Left lung (tissue), 10 donors: Measurements from ENCODE around the gene GPC6. TPM values are rescaled to one million over a fixed set of nuclear protein-coding genes. Genes with fewer than 3 reads are reported as not detected.

ENCODE experiments used
- ATAC-seq: fragments of 200-7000 bp; cut with Tn5 transposase; one replicate; pipeline ENCODE4 v1.9.1; 2020; ENCODE audit warnings: moderate library complexity
- DNase-seq, 4 donors: peaks; one replicate each; pipeline ENCODE4 v3.0.0-alpha.2; 2013 to 2020
- H3K27ac ChIP-seq, 2 donors: fragments of 200-600 bp; sonication (generic) in 1 of 2; one replicate each; pipeline versions ENCODE4 v1.5.0 to v1.8.0; 2020 to 2021
- H3K27me3 ChIP-seq, 2 donors: fragments of 200-600 bp; sonication (generic) in 1 of 2; one replicate each; pipeline versions ENCODE4 v1.5.0 to v1.8.0; 2020 to 2021
- H3K36me3 ChIP-seq, 2 donors: fragments of 200-600 bp; sonication (generic) in 1 of 2; one replicate each; pipeline versions ENCODE4 v1.5.0 to v1.8.0; 2020 to 2021
- H3K4me1 ChIP-seq, 2 donors: fragments of 200-600 bp; one replicate each; pipeline ENCODE4 v1.8.0; 2021
- H3K4me3 ChIP-seq, 2 donors: fragments of 200-600 bp; sonication (generic) in 1 of 2; one replicate each; pipeline versions ENCODE4 v1.5.0 to v1.8.0; 2020 to 2021; ENCODE audit warnings: mild to moderate bottlenecking in 1 of 2
- H3K9me3 ChIP-seq, 2 donors: fragments of 200-600 bp; sonication (generic) in 1 of 2; one replicate each; pipeline versions ENCODE4 v1.5.0 to v1.8.0; 2020 to 2021
- CTCF ChIP-seq, 2 donors: fragments of 200-600 bp; sonication (generic) in 1 of 2; IDR thresholded peaks; one replicate each; pipeline versions ENCODE4 v1.5.0 to v1.8.0; 2021; ENCODE audit warnings: antibody characterized with exemption in 2 of 2
- intact Hi-C, 2 donors: fragments of 100-400 bp; cut with DNase I; formaldehyde crosslinking; loops; one replicate each; pipeline versions ENCODE4 v1.11.2 to v1.14.2; 2022
- polyA plus RNA-seq, 6 donors: library from polyadenylated mRNA; unstranded; fragments of 120-200 nt; gene quantifications; one replicate each; pipeline ENCODE4 v1.2.1, GENCODE V29; 2013; ENCODE audit not compliant: insufficient read length in 6 of 6
- total RNA-seq, 2 donors: library from RNA; stranded (reverse); fragmentation: NEBNext Ultra II Directional; extraction: Animal tissue kit (Norgen Biotek cat#: 25700); gene quantifications; one replicate each; pipeline ENCODE4 v1.2.1, GENCODE V29; 2021
- donor health status: DM: no; HTN: yes; CAD: no.
- donor health status: DM: no; HTN: no; CAD: no.

The GPC6 gene
- total and polyA plus RNA-seq, 8 donors, result 9.6 to 25.8 (median 21.1) TPM

GRCh38 chr13:93859716-93860115, 633.1 kb downstream of the GPC6 start:
- no peak overlapping the region for H3K27ac ChIP-seq
- intact Hi-C loops, result no loop called here
- no peak for TF ChIP-seq CTCF (IDR thresholded peaks at IDR 0.05)

GRCh38 chr13:93861818-93862217, 635.2 kb downstream of the GPC6 start:
- no peak for ATAC-seq
- no peak for TF ChIP-seq CTCF (IDR thresholded peaks at IDR 0.05)
- Histone ChIP-seq H3K27ac (no peak overlapping the region), H3K4me3 (no peak overlapping the region), H3K36me3 (no peaks in the 10 kb centered on the region), H3K9me3 (no peaks in the 10 kb centered on the region), H3K27me3 (no peaks in the 10 kb centered on the region), H3K4me1 (no peaks in the 10 kb centered on the region)
- intact Hi-C loops, result no loop called here
- DNase-seq, result no peak

More at GRCh38 chr13:93859716-93860115, 633.1 kb downstream of the GPC6 start:
- Histone ChIP-seq H3K9me3 (no peaks in the 10 kb centered on the region), H3K27me3 (no peaks in the 10 kb centered on the region), H3K4me3 (no peak overlapping the region), H3K4me1 (no peaks in the 10 kb centered on the region), H3K36me3 (no peaks in the 10 kb centered on the region)
- ATAC-seq (no peak), DNase-seq (no peak)

- Histone ChIP-seq H3K36me3 (no peaks in the 10 kb centered on the region), H3K27ac (no peak overlapping the region), H3K4me3 (no peak overlapping the region), H3K27me3 (no peaks in the 10 kb centered on the region), H3K4me1 (no peaks in the 10 kb centered on the region), H3K9me3 (no peaks in the 10 kb centered on the region)
- ATAC-seq, result no peak
- no peak for TF ChIP-seq CTCF (IDR thresholded peaks at IDR 0.05)
- DNase-seq, result no peak
- intact Hi-C loops, result no loop called here
Observed at GRCh38 chr13:93862259-93862658, 635.7 kb downstream of the GPC6 start.

GRCh38 chr13:93865235-93865634, 638.6 kb downstream of the GPC6 start:
- TF ChIP-seq CTCF (IDR thresholded peaks at IDR 0.05), result no peak
- no peak for ATAC-seq

GRCh38 chr13:93867481-93867880, 640.9 kb downstream of the GPC6 start:
- no peaks in the 10 kb centered on the region for H3K36me3 ChIP-seq
- no peaks in the 10 kb centered on the region for H3K27me3 ChIP-seq
- no peak for TF ChIP-seq CTCF (IDR thresholded peaks at IDR 0.05)

More at GRCh38 chr13:93865235-93865634, 638.6 kb downstream of the GPC6 start:
- Histone ChIP-seq H3K36me3 (no peaks in the 10 kb centered on the region), H3K27me3 (no peaks in the 10 kb centered on the region), H3K27ac (no peak overlapping the region), H3K9me3 (no peaks in the 10 kb centered on the region), H3K4me3 (no peak overlapping the region), H3K4me1 (no peaks in the 10 kb centered on the region)
- intact Hi-C loops, result no loop called here
- no peak for DNase-seq

More at GRCh38 chr13:93867481-93867880, 640.9 kb downstream of the GPC6 start:
- H3K9me3 ChIP-seq, result no peaks in the 10 kb centered on the region
- H3K4me3 ChIP-seq, result no peak overlapping the region
- H3K27ac ChIP-seq, result no peak overlapping the region
- intact Hi-C loops, result no loop called here
- ATAC-seq (no peak), DNase-seq (no peak)
- no peaks in the 10 kb centered on the region for H3K4me1 ChIP-seq
